ENCODE results near the gene CHST3. TPM values are rescaled to one million over a fixed set of nuclear protein-coding genes. Genes with fewer than 3 reads are reported as not detected.
A peak's percentile ranks its signal among the peaks of the same experiment; 100 is the strongest.

CHST3 gene
- total and polyA plus RNA-seq, 11 donors: 8.1 to 51.3 (median 25.0) TPM

- TF ChIP-seq POLR2A (IDR thresholded peaks at IDR 0.05): no peak
- no peak for TF ChIP-seq CTCF (IDR thresholded peaks at IDR 0.05)
- H3K36me3 ChIP-seq: no peaks in the 10 kb centered on the region
- WGBS, 4 donors: 84 to 93% (median 92%) methylated on average over 8 of the region's 8 CpGs
- no peaks in the 10 kb centered on the region for H3K9me3 ChIP-seq
- no peak overlapping the region for H3K4me3 ChIP-seq
- intact Hi-C loops (cut with DNase I): no loop called here
- no peaks in the 10 kb centered on the region for H3K27me3 ChIP-seq
- ATAC-seq: no peak
- H3K27ac ChIP-seq: no peak overlapping the region
- peaks cover 0 to 27% (median 5%) of the 10 kb centered on the region in 12 donors for H3K4me1 ChIP-seq
- no peak for DNase-seq
Observed at GRCh38 chr10:72025400-72025799, 61.2 kb downstream of the CHST3 start.

- Histone ChIP-seq H3K9me3 (no peaks in the 10 kb centered on the region), H3K4me3 (no peak overlapping the region), H3K27me3 (no peaks in the 10 kb centered on the region), H3K36me3 (no peaks in the 10 kb centered on the region), H3K4me1 (peaks cover 0 to 29% (median 6%) of the 10 kb centered on the region in 12 donors), H3K27ac (no peak overlapping the region)
- TF ChIP-seq POLR2A (IDR thresholded peaks at IDR 0.05) (no peak), CTCF (IDR thresholded peaks at IDR 0.05) (no peak)
- DNase-seq: no peak
- ATAC-seq: no peak
- WGBS, 4 donors: 81 to 98% (median 88%) methylated on average over 5 of the region's 5 CpGs
- intact Hi-C loops (cut with DNase I): no loop called here
Observed at GRCh38 chr10:72025832-72026231, 61.6 kb downstream of the CHST3 start.

- ATAC-seq: peak in 1 of 4 donors; percentile 13
- DNase-seq: peak in 2 of 5 donors; percentile 57 to 68
- no peak for TF ChIP-seq CTCF (IDR thresholded peaks at IDR 0.05)
- no peak for TF ChIP-seq POLR2A (IDR thresholded peaks at IDR 0.05)
- intact Hi-C loops (cut with DNase I): no loop called here
- Histone ChIP-seq H3K4me1 (peaks cover 0 to 33% (median 6%) of the 10 kb centered on the region in 12 donors), H3K36me3 (no peaks in the 10 kb centered on the region), H3K27ac (no peak overlapping the region), H3K9me3 (no peaks in the 10 kb centered on the region), H3K27me3 (no peaks in the 10 kb centered on the region), H3K4me3 (no peak overlapping the region)
- WGBS, 4 donors: 80 to 88% (median 85%) methylated on average over 14 of the region's 14 CpGs
Observed at GRCh38 chr10:72026278-72027111, 62.3 kb downstream of the CHST3 start.

GRCh38 chr10:72027498-72027897, 63.3 kb downstream of the CHST3 start:
- ATAC-seq (no peak), DNase-seq (no peak)
- intact Hi-C loops (cut with DNase I): no loop called here
- 84 to 88% (median 86%) methylated on average over 6 of the region's 6 CpGs for WGBS, 4 donors
- no peak for TF ChIP-seq POLR2A (IDR thresholded peaks at IDR 0.05)
- no peak for TF ChIP-seq CTCF (IDR thresholded peaks at IDR 0.05)
- Histone ChIP-seq H3K27me3 (no peaks in the 10 kb centered on the region), H3K4me1 (peaks cover 0 to 29% (median 4%) of the 10 kb centered on the region in 12 donors), H3K27ac (no peak overlapping the region), H3K4me3 (no peak overlapping the region), H3K36me3 (no peaks in the 10 kb centered on the region), H3K9me3 (no peaks in the 10 kb centered on the region)

Data from heart left ventricle (tissue), 16 donors.